NCI-H1105 (cell line): ENCODE measurements around the gene C6orf89.
"Not testable (repeated sequence)": the region's sequence is repeated elsewhere in the genome, so short reads cannot be mapped to it uniquely, and the experiment has no call there.

Experiments
- DNase-seq: peaks from one replicate; lab custom pipeline; 2025; lab: John Stamatoyannopoulos, UW

The C6orf89 gene

DNA sequence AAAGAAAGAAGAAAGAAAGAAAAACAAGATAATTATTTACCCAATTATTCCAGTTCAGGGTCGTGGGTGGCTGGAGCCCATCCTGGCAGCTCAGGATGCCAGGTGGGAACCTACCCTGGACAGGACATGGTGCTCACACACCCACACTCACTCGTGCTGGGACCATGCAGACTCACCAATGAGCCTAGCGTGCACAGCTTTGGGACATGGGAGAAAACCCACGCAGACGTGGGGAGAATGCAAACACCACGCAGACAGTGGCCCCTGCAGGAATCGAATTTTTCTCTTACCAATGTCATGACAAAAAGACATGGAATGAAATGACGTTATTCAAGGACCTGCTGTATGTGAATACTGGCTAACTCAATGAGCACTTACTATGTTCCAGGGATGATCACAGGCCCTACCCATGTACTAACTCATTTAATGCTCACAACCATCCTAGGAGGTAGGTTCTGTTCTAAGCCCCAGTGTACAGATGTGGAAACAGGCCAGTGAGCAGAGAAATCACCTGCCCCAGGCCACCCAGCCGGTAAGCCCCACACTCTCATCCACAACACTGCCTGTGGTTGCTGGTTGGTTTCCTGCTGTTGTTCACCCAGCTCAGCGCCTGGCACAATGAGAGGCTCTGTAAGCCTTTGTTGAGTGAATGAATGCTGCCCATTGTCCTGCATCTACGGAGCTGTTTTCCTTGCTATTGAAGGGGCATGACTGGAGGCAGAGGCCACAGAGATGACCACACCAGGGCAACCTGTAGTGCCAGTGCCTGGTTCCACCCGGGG, 62.0 kb downstream of the C6orf89 start:
- no peak for DNase-seq

DNA sequence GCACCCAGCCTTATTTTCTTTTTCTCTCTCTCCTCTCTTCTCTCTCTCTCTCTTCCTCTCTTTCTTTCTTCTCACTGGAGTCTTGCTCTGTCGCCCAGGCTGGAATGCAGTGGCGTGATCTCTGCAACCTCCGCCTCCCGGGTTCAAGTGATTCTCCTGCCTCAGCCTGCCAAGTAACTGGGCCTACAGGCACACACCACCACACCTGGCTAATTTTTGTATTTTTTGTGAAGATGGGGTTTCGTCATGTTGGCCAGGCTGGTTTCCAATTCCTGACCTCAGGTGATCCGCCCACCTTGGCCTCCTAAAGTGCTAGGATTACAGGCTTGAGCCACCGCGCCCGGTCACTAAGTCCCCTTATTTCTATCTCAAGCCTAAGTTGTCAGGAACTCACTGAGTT, 63.3 kb downstream of the C6orf89 start:
- not testable (repeated sequence) for DNase-seq

GRCh38 chr6:36949636-36950035, 63.9 kb downstream of the C6orf89 start:
- no peak for DNase-seq

DNA sequence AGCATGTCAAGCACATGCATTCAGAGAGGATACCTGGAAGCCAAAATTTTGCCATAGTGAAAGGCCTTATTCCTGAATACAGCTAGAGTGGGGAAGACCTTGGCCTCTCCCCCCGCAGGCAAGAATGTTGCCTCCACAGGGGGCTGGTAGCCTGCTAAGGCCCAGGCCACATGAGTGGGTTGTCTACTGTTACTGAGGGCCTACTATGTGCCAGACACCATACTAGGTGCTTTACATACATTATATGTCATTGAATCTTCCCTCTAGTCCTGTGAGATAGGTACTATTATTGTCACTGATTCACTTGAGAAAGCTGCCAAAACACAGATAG, 68.1 kb downstream of the C6orf89 start:
- no peak for DNase-seq

DNA sequence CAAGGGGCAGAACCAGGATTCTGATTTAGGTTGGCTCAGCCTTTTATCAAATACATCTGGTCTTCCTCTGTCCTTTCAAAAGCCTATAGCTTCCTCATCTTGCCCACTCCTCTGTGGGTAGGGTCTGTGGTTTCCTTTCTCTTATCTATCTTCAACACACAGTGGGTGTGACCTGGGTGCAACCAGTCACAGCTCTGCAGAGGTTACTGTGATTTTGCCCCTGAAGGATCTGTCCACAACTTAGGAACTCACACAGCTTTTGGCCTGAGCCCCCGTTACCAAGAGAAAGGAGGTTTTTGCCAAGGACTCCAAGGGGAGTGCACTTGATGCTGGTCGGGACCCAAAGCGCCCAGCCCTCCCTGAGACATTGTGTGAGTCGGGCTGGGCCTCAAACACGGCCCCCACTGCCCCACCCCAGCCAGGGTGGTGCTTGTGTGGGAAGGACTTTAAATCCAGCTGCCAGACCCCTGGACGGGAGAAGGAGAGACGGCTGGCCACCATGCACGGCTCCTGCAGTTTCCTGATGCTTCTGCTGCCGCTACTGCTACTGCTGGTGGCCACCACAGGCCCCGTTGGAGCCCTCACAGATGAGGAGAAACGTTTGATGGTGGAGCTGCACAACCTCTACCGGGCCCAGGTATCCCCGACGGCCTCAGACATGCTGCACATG, 68.6 kb downstream of the C6orf89 start, which contains the start of gene PI16:
Gene PI16 (plus strand): TSS at position 477 of the 670 bp plus-strand sequence. CDS start 23 bp downstream, at position 500.
- DNase-seq: no peak

DNA sequence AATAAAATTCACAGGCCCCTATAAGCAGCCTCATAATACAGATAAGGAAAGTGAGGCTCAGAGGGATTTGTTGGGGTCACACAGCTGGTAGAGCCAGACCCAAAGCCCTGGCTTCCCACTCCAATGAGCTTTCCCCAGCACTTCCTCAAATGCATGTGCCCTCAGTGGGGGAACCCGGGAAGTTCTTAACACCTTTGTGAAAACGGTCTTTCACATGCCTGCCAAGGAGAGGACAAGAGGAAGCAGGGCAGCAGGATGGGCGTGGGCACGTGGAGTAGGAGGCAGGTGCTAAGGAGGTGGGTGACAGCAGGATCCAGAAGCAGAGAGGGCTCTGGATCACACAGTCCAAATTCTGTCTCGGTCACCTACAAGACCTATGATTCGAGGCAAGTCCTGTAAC, 69.4 kb downstream of the C6orf89 start:
- no peak for DNase-seq

GRCh38 chr6:36955671-36956445, 70.1 kb downstream of the C6orf89 start:
- DNase-seq: no peak

- no peak for DNase-seq
These were observed 70.7 kb downstream of the C6orf89 start for GRCh38 chr6:36956446-36956820.

- DNase-seq: no peak
These were observed 72.1 kb downstream of the C6orf89 start for GRCh38 chr6:36957773-36958271.

DNA sequence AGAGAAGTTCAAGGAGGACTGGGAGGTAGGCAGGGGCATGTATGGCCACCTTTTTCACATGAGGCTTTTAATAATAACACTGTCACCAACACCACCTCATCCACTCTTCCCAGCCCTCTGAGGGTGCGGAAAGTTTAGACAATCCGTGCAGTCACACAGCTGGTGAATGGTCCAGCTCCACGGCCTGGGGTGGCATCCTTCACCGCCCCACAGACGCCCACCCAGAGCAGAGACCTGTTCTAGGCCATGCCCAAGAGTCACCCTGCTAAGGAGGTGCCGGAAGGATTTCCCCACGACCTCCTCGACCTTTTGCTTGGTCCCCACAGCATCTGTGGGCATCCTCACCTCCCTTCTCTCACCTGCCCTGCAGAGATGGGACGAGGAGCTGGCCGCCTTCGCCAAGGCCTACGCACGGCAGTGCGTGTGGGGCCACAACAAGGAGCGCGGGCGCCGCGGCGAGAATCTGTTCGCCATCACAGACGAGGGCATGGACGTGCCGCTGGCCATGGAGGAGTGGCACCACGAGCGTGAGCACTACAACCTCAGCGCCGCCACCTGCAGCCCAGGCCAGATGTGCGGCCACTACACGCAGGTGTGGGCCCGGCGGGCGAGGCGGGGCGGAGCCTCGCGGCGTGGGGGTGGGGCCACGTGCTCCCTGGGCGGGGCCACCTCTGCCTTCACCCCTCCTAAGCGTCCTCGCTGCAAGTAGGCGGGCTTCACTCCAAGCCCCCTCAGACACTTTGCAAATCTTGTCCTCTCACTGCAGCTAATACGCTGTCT, 73.2 kb downstream of the C6orf89 start:
- no peak for DNase-seq

GRCh38 chr6:36959555-36960250, 74.0 kb downstream of the C6orf89 start:
- DNase-seq: no peak

- DNase-seq: no peak
These were observed 76.0 kb downstream of the C6orf89 start for GRCh38 chr6:36961441-36962435.

- DNase-seq: no peak
These were observed 77.1 kb downstream of the C6orf89 start for GRCh38 chr6:36962874-36963273.

DNA sequence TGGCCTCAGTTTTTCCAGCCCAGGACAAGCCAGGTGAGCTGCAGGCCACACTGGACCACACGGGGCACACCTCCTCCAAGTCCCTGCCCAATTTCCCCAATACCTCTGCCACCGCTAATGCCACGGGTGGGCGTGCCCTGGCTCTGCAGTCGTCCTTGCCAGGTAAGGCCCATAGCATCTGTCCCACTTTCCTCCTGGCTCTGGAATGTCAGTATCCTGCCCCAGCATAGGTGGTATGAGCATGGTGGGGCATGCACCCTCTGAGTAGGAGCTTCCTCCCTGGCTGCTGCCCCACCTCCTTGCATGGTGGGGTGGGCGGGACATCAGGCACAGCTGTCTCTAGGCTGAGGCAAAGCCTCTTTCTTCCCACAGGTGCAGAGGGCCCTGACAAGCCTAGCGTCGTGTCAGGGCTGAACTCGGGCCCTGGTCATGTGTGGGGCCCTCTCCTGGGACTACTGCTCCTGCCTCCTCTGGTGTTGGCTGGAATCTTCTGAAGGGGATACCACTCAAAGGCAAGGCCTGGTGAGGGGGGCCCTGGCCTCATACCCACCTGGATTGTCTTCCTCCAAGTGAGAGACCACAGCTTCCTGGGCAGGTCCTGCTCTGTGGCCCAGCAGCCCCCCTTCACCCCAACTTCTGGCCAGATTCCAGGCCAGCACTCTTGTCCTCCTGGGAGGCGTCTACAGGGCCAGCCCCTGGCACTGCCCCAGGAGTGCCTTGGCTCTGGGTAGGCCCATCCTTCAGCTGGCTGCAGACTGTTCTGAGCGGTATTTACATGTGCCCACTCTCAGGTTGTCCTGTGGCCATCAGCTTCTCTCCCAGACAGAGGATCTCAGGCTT, 77.9 kb downstream of the C6orf89 start:
- peak; percentile 56 for DNase-seq

GRCh38 chr6:36964349-36964748, 78.6 kb downstream of the C6orf89 start:
- DNase-seq: no peak

GRCh38 chr6:36964908-36965307, 79.2 kb downstream of the C6orf89 start:
- DNase-seq: no peak

DNA sequence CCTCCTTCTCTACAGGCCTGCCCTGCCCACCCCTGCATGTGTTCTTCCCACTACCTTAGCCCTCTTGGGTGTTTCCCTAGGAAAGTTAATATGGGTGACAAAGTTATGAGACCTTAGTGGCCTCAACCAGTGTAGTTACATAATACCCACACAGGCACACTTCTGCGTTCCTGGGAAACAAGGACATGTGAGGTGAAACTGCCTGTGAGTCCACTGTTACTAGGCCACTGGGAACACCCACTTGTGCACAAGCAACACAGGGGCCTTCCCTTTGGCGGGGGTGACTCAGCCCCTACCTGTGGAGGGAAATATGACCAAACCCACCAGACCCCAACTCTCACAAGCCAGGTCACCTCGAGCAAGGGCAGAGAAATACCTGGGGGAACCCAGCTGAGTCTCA, 81.5 kb downstream of the C6orf89 start:
- DNase-seq: no peak

- no peak for DNase-seq
These were observed 82.0 kb downstream of the C6orf89 start for GRCh38 chr6:36967757-36968156.
